ENCODE results near the gene PPIG. TPM values are rescaled to one million over a fixed set of nuclear protein-coding genes. Genes with fewer than 3 reads are reported as not detected.

Gene PPIG
- total RNA-seq, 4 donors from 2014 or later = 29.0 to 48.0 (median 31.1) TPM

GRCh38 chr2:169620509-169620908 is 36.4 kb downstream of the PPIG start:
- DNase-seq (ENCODE audit: low spot score in 2 of 2) = no peak
- TF ChIP-seq POLR2A (IDR thresholded peaks at IDR 0.05) (no peak), POLR2AphosphoS5 (IDR thresholded peaks at IDR 0.05) (no peak)
- Histone ChIP-seq H3K36me3 (peaks cover 68% of the 10 kb centered on the region), H3K27ac (no peak overlapping the region), H3K9me3 (peaks cover 5% of the 10 kb centered on the region), H3K4me1 (no peaks in the 10 kb centered on the region), H3K4me3 (no peak overlapping the region), H3K27me3 (no peaks in the 10 kb centered on the region)
- WGBS = 82% methylated on average over 1 of the region's 1 CpG

GRCh38 chr2:169623235-169623634 is 39.1 kb downstream of the PPIG start:
- Histone ChIP-seq H3K36me3 (peaks cover 53% of the 10 kb centered on the region), H3K27me3 (no peaks in the 10 kb centered on the region)
- 88% methylated on average over 4 of the region's 4 CpGs for WGBS

GRCh38 chr2:169625781-169626180 is 41.6 kb downstream of the PPIG start:
- DNase-seq (ENCODE audit: low spot score in 2 of 2) = no peak
- H3K9me3 ChIP-seq = no peaks in the 10 kb centered on the region
- WGBS = 86% methylated on average over 3 of the region's 3 CpGs
- no peak overlapping the region for H3K27ac ChIP-seq
- TF ChIP-seq POLR2A (IDR thresholded peaks at IDR 0.05) = no peak
- no peak for TF ChIP-seq CTCF (IDR thresholded peaks at IDR 0.05)
- no peak for TF ChIP-seq EP300 (IDR thresholded peaks at IDR 0.05)
- TF ChIP-seq POLR2AphosphoS5 (IDR thresholded peaks at IDR 0.05) = no peak
- H3K4me1 ChIP-seq = no peaks in the 10 kb centered on the region
- H3K27me3 ChIP-seq = no peaks in the 10 kb centered on the region
- no peak overlapping the region for H3K4me3 ChIP-seq
- peaks cover 47% of the 10 kb centered on the region for H3K36me3 ChIP-seq

More at GRCh38 chr2:169623235-169623634, 39.1 kb downstream of the PPIG start:
- H3K4me1 ChIP-seq = no peaks in the 10 kb centered on the region
- DNase-seq (ENCODE audit: low spot score in 2 of 2) = no peak
- H3K4me3 ChIP-seq = no peak overlapping the region
- H3K27ac ChIP-seq = no peak overlapping the region
- H3K9me3 ChIP-seq = no peaks in the 10 kb centered on the region
- TF ChIP-seq CTCF (IDR thresholded peaks at IDR 0.05) = no peak
- no peak for TF ChIP-seq EP300 (IDR thresholded peaks at IDR 0.05)
- TF ChIP-seq POLR2AphosphoS5 (IDR thresholded peaks at IDR 0.05) = no peak
- no peak for TF ChIP-seq POLR2A (IDR thresholded peaks at IDR 0.05)

GRCh38 chr2:169636440-169637097 is 52.4 kb downstream of the PPIG start:
- Histone ChIP-seq H3K36me3 (peaks cover 73% of the 10 kb centered on the region), H3K9me3 (no peaks in the 10 kb centered on the region), H3K4me1 (no peaks in the 10 kb centered on the region), H3K27ac (no peak overlapping the region), H3K4me3 (no peak overlapping the region), H3K27me3 (no peaks in the 10 kb centered on the region)
- no peak for TF ChIP-seq POLR2A (IDR thresholded peaks at IDR 0.05)
- no peak for TF ChIP-seq EP300 (IDR thresholded peaks at IDR 0.05)
- no peak for TF ChIP-seq CTCF (IDR thresholded peaks at IDR 0.05)
- no peak for DNase-seq (ENCODE audit: low spot score in 2 of 2)
- 97% methylated on average over 8 of the region's 8 CpGs for WGBS

- WGBS = 87% methylated on average over 3 of the region's 3 CpGs
- Histone ChIP-seq H3K27ac (no peak overlapping the region), H3K4me1 (no peaks in the 10 kb centered on the region), H3K27me3 (no peaks in the 10 kb centered on the region), H3K4me3 (no peak overlapping the region), H3K9me3 (no peaks in the 10 kb centered on the region), H3K36me3 (peaks cover 65% of the 10 kb centered on the region)
- no peak for DNase-seq (ENCODE audit: low spot score in 2 of 2)
- TF ChIP-seq POLR2AphosphoS5 (IDR thresholded peaks at IDR 0.05) = no peak
- TF ChIP-seq CTCF (IDR thresholded peaks at IDR 0.05) = no peak
- TF ChIP-seq POLR2A (IDR thresholded peaks at IDR 0.05) = no peak
- no peak for TF ChIP-seq EP300 (IDR thresholded peaks at IDR 0.05)
These were observed 53.5 kb downstream of the PPIG start for GRCh38 chr2:169637620-169638019.

GRCh38 chr2:169640104-169640503 is 56.0 kb downstream of the PPIG start:
- peaks cover 41% of the 10 kb centered on the region for H3K36me3 ChIP-seq
- H3K9me3 ChIP-seq = no peaks in the 10 kb centered on the region
- WGBS = 92% methylated on average over 2 of the region's 2 CpGs
- no peaks in the 10 kb centered on the region for H3K27me3 ChIP-seq
- no peaks in the 10 kb centered on the region for H3K4me1 ChIP-seq
- TF ChIP-seq POLR2AphosphoS5 (IDR thresholded peaks at IDR 0.05) (no peak), CTCF (IDR thresholded peaks at IDR 0.05) (no peak), POLR2A (IDR thresholded peaks at IDR 0.05) (no peak), EP300 (IDR thresholded peaks at IDR 0.05) (no peak)
- DNase-seq (ENCODE audit: low spot score in 2 of 2) = no peak
- H3K27ac ChIP-seq = no peak overlapping the region
- no peak overlapping the region for H3K4me3 ChIP-seq

All from suprapubic skin (tissue), 4 donors.